TTC549 (cell line): ENCODE data around the gene KCNJ12.
"Not testable (repeated sequence)": the region's sequence is repeated elsewhere in the genome, so short reads cannot be mapped to it uniquely, and the experiment has no call there.

ENCODE experiments used
- FAIRE-seq: peaks from 2 replicates; lab custom pipeline; 2012; peaks lifted over from hg19 to GRCh38; lab: Jason Lieb, UNC

Gene KCNJ12

GRCh38 chr17:21376081-21376758, at the start of gene KCNJ12:
Gene KCNJ12, plus strand, starts transcription at chr17:21376357. Its CDS starts 38,986 bp downstream, at chr17:21415343.
- no peak for FAIRE-seq

- FAIRE-seq, result not testable (repeated sequence)
Observed at GRCh38 chr17:21327921-21328320, 48.2 kb upstream of the KCNJ12 start.

GRCh38 chr17:21328778-21329177, 47.4 kb upstream of the KCNJ12 start:
- FAIRE-seq, result not testable (repeated sequence)

GRCh38 chr17:21330436-21331160, 45.6 kb upstream of the KCNJ12 start:
- FAIRE-seq, result no peak

DNA sequence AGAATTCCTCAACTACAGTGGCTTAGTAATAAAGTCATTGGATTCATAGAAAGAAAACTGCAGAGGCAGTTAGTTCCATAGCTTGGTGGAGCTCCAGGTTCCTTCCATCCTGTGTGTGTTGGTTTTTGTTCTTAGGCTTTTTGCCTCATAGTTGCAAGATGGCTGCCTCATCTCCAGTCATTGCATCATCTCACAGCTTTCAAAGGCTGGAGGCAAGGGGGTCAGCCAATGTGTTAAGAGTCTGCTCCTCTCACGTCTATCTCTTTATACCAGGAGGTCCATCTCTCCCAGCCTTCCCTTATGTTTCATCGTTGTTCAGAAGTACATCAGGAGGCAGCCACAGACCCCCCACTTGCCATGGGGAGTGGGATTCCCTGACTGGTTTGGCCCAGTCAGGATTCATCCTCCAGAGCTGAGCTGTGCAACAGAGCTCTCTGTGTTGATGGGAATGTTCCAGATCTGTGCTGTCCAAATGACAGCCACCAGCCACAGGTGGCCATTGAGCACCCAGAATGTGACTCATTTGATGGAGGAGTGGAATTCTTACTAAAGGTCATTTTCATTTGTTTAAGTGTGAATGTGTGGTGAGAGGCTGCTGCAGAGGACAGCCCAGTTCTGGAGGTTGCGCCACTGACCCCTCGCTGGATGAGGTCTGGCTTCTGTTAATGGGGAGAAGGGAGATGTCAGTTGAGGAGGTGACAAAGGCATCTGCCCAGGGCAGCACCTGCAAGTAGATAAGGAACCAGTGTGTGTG, 39.4 kb upstream of the KCNJ12 start:
- FAIRE-seq, result not testable (repeated sequence)

DNA sequence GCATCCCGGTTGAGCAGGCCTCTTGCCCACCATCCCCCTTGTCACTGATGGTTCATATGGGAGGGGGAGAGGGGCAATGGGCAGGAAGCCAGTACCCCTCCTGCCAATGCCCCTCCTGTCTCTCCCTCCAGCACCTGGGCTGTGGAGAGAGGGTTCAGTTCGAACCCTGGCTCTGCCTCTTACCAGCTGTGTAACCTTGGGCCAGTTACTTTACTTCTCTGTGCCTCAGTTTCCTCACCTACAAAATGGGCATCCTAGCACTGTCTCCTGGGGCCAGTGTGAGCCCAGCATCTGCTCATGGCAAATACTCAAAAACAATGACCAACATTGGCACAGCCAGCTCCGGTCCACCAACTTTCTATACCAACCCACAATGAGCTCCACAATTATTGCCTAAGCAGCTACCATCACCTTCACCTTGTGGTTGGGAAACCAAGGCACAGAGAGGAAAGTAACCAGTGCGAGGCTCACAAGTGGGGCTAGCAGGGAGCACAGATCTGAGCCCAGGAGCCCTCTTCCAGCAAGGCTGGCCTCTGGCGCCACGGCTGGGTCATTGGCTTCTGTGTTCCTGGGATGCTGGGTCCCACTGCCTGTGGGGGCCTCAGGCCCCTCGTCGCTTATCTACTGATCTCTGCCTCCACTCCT, 38.1 kb upstream of the KCNJ12 start:
- not testable (repeated sequence) for FAIRE-seq

- FAIRE-seq, result no peak
Observed at GRCh38 chr17:21339011-21339410, 37.1 kb upstream of the KCNJ12 start.

DNA sequence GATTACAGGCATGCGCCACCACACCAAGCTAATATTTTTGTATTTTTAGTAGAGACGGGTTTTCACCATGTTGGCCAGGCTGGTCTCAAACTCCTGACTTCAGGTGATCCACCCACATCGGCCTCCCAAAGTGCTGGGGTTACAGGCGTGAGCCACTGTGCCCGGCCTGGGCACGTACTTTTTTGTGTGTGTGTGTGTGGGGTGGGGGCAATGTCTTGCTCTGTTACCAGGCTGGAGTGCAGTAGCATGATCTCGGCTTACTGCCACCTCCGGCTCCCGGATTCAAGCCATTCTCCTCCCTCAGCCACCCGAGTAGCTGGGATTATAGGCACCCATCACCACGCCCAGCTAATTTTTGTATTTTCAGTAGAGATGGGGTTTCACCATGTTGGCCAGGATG, 36.6 kb upstream of the KCNJ12 start:
- not testable (repeated sequence) for FAIRE-seq

GRCh38 chr17:21340407-21340806, 35.8 kb upstream of the KCNJ12 start:
- FAIRE-seq, result not testable (repeated sequence)

- FAIRE-seq, result not testable (repeated sequence)
Observed at GRCh38 chr17:21341279-21341678, 34.9 kb upstream of the KCNJ12 start.

DNA sequence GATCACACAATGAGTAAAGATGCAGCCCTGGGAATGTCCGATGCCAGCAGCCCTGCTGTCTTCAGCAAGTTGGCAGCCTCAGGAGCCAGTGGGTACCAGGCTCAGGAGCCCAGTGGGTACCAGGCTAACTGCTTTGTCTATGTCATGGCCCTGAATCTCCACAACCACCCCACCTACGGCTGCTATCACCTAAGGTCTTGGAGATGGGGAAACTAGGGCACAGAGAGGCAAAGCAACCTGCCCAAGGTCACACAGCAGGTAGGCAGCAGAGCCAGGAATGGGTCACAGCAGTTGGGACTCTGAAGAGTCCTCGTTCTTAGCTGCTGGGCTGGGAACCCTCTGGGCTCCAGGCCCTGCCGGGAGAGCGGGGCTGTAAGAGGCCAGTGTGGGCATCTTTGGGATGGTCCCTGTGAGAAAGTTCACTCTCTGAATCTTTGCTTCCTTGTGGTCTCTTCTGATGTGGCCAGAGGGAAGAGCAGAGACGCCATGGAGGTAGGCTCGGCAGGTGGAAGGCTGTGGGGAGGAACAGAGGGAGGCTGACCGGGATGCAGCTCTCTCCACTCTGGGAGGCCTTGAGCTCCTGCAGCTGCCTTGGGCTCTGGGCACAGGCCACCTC, 34.1 kb upstream of the KCNJ12 start:
- FAIRE-seq, result not testable (repeated sequence)

GRCh38 chr17:21343061-21343949, 32.9 kb upstream of the KCNJ12 start:
- FAIRE-seq, result not testable (repeated sequence)

DNA sequence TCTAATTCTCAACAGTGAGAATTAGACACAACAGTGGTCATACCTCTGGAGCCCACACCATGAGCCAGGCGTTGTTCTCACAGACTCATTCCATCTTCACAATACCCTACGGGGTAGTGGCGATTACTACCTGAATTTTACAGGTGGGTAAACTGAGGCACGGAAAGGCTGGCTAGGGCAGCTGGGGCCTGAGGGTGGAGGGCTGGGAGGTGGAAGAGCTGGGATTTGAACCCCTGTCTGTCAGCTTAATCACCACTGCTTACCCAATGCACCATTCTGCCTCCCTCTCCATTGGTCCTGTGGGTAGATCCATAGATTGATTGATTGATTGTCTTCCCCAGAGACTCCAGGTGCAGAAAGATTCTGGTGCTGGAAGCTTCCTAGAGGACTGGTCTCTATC, 31.4 kb upstream of the KCNJ12 start:
- not testable (repeated sequence) for FAIRE-seq

- no peak for FAIRE-seq
Observed at GRCh38 chr17:21345236-21345635, 30.9 kb upstream of the KCNJ12 start.

- FAIRE-seq, result not testable (repeated sequence)
Observed at GRCh38 chr17:21346107-21346506, 30.1 kb upstream of the KCNJ12 start.

DNA sequence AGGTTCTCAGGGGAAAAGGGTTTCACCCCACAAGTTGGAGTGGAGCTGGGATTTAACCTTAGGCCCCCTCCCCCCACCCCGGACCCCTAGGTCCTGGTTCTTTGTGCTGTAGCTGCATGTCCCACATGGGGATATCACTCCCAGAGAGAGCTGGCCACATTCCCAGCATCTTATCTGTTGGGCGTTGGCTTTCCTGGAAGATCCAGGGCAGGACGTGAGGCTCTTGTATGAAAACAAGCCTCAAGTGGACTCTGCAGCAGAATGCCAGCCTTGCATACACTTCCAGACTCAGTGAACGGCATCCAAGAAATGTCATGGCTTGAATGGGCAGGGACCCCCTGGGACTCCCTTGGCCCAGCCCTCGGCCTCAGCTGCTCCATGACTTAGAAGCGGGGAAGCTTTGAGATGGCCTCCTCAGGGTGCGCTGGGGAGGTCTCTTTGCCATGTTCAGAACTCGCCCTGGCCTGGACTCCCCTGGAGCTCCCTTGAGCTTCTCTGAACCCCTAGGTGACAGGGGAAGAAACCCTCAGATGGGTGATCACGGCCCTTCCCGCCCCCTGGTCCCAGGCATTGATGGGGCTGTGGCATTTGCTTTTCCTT, 29.4 kb upstream of the KCNJ12 start:
- FAIRE-seq, result not testable (repeated sequence)

- FAIRE-seq, result not testable (repeated sequence)
Observed at GRCh38 chr17:21347660-21348059, 28.5 kb upstream of the KCNJ12 start.

GRCh38 chr17:21348081-21348925, 27.9 kb upstream of the KCNJ12 start:
- not testable (repeated sequence) for FAIRE-seq

DNA sequence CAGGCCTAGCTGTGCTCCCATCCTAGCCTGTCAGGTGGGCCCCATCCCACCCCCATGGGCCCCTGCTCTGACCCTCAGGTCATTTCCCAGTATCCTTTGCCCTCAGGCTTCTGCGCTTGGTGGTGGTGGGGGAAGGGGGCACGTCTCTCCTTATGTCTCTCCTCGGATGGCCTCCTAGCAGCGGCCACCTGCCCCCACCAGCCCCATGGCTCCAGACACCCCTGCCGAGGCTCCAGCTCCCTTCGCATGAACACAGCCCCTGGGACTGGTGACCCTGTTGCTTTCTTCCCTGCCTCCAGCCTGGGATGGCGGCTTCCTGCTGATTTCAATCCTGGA, 27.3 kb upstream of the KCNJ12 start:
- FAIRE-seq, result not testable (repeated sequence)
